Hepatocyte (in vitro differentiated cells): ENCODE results near the gene PSMF1. TPM values are rescaled to one million over a fixed set of nuclear protein-coding genes. Genes with fewer than 3 reads are reported as not detected.
A peak's percentile ranks its signal among the peaks of the same experiment; 100 is the strongest.

ENCODE experiments used
- DNase-seq: peaks from one replicate; pipeline ENCODE4 v3.0.0-alpha.2; 2016; ENCODE audit warnings: low spot score
- H2AFZ ChIP-seq: fragments of 200-600 bp; sonication (generic); 2 replicates; pipeline ENCODE4 v1.6.0; 2016; ENCODE audit warnings: antibody characterized with exemption, mild to moderate bottlenecking
- H3K27ac ChIP-seq: fragments of 200-600 bp; sonication (generic); 2 replicates; pipeline ENCODE4 v1.5.1; 2016; ENCODE audit warnings: mild to moderate bottlenecking
- H3K27me3 ChIP-seq: fragments of 200-600 bp; sonication (generic); 2 replicates; pipeline ENCODE4 v1.6.1; 2016
- H3K36me3 ChIP-seq: fragments of 200-600 bp; sonication (generic); replicated peaks from 2 replicates; pipeline ENCODE4 v1.5.1; 2016; ENCODE audit warnings: low read depth; ENCODE audit not compliant: insufficient read depth
- H3K4me1 ChIP-seq: fragments of 200-600 bp; sonication (generic); 2 replicates; pipeline ENCODE4 v1.5.1; 2016; ENCODE audit warnings: mild to moderate bottlenecking, moderate library complexity; ENCODE audit not compliant: insufficient read depth
- H3K4me2 ChIP-seq: fragments of 200-600 bp; sonication (generic); 2 replicates; pipeline ENCODE4 v1.6.0; 2016
- H3K4me3 ChIP-seq: fragments of 200-600 bp; sonication (generic); 2 replicates; pipeline ENCODE4 v1.5.1; 2016; ENCODE audit warnings: mild to moderate bottlenecking
- H3K79me2 ChIP-seq: fragments of 200-600 bp; sonication (generic); 2 replicates; pipeline ENCODE4 v1.6.0; 2017; ENCODE audit warnings: mild to moderate bottlenecking
- H3K9me2 ChIP-seq: fragments of 200-600 bp; sonication (generic); replicated peaks from 2 replicates; pipeline ENCODE4 v1.6.0; 2017; ENCODE audit warnings: mild to moderate bottlenecking; ENCODE audit not compliant: insufficient read depth
- H3K9me3 ChIP-seq: fragments of 200-600 bp; sonication (generic); 2 replicates; pipeline ENCODE4 v1.5.1; 2016; ENCODE audit warnings: low read depth, mild to moderate bottlenecking
- H4K20me1 ChIP-seq: fragments of 200-600 bp; sonication (generic); 2 replicates; pipeline ENCODE4 v1.6.0; 2016; ENCODE audit warnings: mild to moderate bottlenecking; ENCODE audit not compliant: insufficient read depth, poor library complexity, severe bottlenecking
- EZH2 ChIP-seq: fragments of 200-600 bp; sonication (generic); IDR thresholded peaks from 2 replicates; pipeline ENCODE4 v1.6.1; 2016; ENCODE audit warnings: antibody characterized with exemption, mild to moderate bottlenecking, borderline replicate concordance
- EZH2phosphoT487 ChIP-seq: fragments of 200-600 bp; sonication (generic); IDR thresholded peaks from one replicate; pipeline ENCODE4 v1.6.1; 2018; ENCODE audit warnings: antibody characterized with exemption, mild to moderate bottlenecking, low read depth, moderate library complexity; ENCODE audit not compliant: unreplicated experiment, severe bottlenecking
- WGBS: methylation state at CpG from one replicate; pipeline ENCODE4 v1.1.6; 2016; ENCODE audit warnings: low lambda C conversion rate; ENCODE audit errors: missing lambda C conversion rate; 5-methylcytosine and 5-hydroxymethylcytosine counted together
- polyA plus RNA-seq: library from polyadenylated mRNA; unstranded; fragments of >200 nt; fragmentation: Nextera tagmentation; extraction: Ambion mirVana; gene quantifications from 2 replicates; pipeline ENCODE4 v1.2.1, GENCODE V29; 2016
- total RNA-seq: library from RNA; depleted of rRNA; stranded (reverse); fragments of >200 nt; gene quantifications from 2 replicates; pipeline ENCODE4 v1.2.3, GENCODE V29; 2014
- TF ChIP-seq, protein P1 (sequence below): fragments of 200-600 bp; sonication (generic); IDR thresholded peaks from 2 replicates; pipeline ENCODE4 v1.5.1; 2016; ENCODE audit warnings: antibody characterized with exemption, mild to moderate bottlenecking; ENCODE audit not compliant: poor library complexity

PSMF1 gene
- total and polyA plus RNA-seq, 2 experiments from 2014 or later: 97.3 to 126 TPM

DNA sequence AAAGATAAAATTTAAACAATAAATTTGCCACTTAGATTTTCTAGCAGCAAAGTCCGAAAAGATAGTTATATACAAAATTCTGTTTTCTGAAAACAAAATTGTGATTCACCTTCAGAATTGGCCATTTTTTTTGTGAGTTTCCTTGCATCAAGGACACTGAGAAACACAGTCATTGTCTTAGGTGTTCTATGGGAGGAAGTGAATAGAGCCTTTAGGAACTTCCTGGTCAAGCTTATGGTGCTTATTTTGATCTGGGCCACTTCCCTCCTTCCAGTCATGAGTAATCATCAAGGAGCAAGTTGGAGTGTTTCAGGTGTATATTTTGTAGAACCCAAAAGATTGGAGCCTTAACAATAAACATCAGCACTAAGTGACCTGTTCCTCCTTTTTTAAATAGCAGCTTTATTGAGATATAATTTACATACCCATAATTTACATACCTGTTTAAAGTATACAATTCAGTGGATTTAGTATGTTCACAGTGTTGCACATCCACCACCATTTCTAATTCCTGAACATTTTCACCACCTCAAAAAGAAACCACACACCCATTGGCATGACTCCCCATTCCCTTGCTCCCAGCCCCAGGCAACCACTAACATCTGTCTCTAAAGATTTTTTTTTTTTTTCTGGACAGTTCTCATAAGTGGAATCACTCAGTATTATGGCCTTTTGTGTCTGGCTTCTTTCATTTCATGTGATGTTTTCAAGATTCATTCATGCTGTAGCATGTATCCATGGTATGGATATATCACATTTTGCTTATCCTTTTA lies 48.7 kb downstream of the PSMF1 start:
- Histone ChIP-seq H3K27me3 (no peaks in the 10 kb centered on the region), H3K4me3 (no peak overlapping the region), H2AFZ (no peak overlapping the region), H3K36me3 (no peaks in the 10 kb centered on the region), H3K9me3 (no peaks in the 10 kb centered on the region), H3K27ac (no peak overlapping the region), H4K20me1 (peaks cover 3% of the 10 kb centered on the region), H3K79me2 (no peaks in the 10 kb centered on the region), H3K4me2 (no peak overlapping the region), H3K9me2 (no peaks in the 10 kb centered on the region), H3K4me1 (no peaks in the 10 kb centered on the region)
- WGBS: 91% methylated on average over 1 of the region's 1 CpG
- DNase-seq: no peak
- TF ChIP-seq, protein P1, sequence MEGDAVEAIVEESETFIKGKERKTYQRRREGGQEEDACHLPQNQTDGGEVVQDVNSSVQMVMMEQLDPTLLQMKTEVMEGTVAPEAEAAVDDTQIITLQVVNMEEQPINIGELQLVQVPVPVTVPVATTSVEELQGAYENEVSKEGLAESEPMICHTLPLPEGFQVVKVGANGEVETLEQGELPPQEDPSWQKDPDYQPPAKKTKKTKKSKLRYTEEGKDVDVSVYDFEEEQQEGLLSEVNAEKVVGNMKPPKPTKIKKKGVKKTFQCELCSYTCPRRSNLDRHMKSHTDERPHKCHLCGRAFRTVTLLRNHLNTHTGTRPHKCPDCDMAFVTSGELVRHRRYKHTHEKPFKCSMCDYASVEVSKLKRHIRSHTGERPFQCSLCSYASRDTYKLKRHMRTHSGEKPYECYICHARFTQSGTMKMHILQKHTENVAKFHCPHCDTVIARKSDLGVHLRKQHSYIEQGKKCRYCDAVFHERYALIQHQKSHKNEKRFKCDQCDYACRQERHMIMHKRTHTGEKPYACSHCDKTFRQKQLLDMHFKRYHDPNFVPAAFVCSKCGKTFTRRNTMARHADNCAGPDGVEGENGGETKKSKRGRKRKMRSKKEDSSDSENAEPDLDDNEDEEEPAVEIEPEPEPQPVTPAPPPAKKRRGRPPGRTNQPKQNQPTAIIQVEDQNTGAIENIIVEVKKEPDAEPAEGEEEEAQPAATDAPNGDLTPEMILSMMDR: no peak
- TF ChIP-seq EZH2 (no peak), EZH2phosphoT487 (no peak)

DNA sequence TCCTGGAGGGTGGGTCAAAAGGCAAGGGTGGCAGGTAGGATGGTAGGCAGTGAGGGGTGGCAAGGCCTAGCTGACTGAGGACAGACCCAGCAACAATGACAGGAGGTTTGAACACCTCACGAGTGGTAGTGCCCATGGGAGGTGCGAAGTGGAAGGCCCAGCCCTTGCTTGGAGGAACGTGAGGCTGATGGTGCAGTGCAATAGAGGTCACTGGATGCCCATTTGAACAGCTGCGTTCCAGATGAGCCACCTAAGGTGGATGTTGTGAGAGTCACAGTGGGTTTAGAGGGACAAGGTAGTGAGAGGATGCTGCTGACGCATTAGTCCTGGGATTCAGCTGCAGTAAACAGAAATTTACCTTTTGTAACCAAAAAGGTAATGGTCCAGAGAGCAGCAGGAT lies 50.8 kb downstream of the PSMF1 start:
- no peak for DNase-seq
- H3K27ac ChIP-seq: no peak overlapping the region
- no peaks in the 10 kb centered on the region for H3K9me3 ChIP-seq
- 93% methylated on average over 5 of the region's 5 CpGs for WGBS
- H4K20me1 ChIP-seq: no peaks in the 10 kb centered on the region
- H3K9me2 ChIP-seq: no peaks in the 10 kb centered on the region
- H3K4me1 ChIP-seq: no peaks in the 10 kb centered on the region
- no peaks in the 10 kb centered on the region for H3K36me3 ChIP-seq
- H3K79me2 ChIP-seq: no peaks in the 10 kb centered on the region
- no peak overlapping the region for H3K4me3 ChIP-seq
- no peak overlapping the region for H2AFZ ChIP-seq
- TF ChIP-seq, protein P1: no peak
- TF ChIP-seq EZH2 (no peak), EZH2phosphoT487 (no peak)
- no peaks in the 10 kb centered on the region for H3K27me3 ChIP-seq
- H3K4me2 ChIP-seq: no peak overlapping the region

DNA sequence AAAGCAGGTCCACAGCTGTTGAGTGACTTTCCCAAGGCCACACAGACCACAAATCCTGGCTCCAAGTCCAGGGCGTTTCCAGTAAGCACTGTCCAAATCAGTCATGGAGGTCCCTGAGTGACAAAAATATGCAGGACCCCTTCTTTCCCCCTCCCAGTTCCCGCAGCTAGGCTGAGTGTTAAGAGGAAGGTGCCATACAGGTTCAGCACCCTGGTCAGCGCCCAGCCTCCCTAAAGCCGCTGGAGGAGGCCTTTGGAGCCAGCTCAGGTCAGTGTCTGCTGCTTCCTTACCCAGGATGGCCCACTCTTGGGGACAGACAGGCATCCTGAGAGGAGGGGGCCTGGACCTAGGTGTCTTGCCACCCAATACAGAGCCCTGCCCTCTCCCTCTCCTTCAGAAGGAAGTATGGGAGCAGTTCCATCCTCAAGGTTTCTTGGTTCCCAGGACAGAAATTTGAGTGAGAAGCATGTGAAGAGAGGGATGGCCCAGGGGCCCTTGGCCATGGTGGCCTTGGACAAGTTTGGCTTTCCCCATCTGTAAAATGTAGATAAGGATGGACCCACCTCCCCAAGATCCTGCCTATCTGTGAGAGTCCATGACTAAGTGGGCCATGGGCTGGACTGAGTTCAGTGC lies 53.2 kb downstream of the PSMF1 start:
- H3K4me1 ChIP-seq: no peaks in the 10 kb centered on the region
- no peaks in the 10 kb centered on the region for H4K20me1 ChIP-seq
- no peaks in the 10 kb centered on the region for H3K9me2 ChIP-seq
- no peaks in the 10 kb centered on the region for H3K36me3 ChIP-seq
- TF ChIP-seq EZH2: no peak
- 55% methylated on average over 4 of the region's 4 CpGs for WGBS
- no peak overlapping the region for H3K27ac ChIP-seq
- no peaks in the 10 kb centered on the region for H3K79me2 ChIP-seq
- H2AFZ ChIP-seq: no peak overlapping the region
- H3K4me3 ChIP-seq: no peak overlapping the region
- no peaks in the 10 kb centered on the region for H3K27me3 ChIP-seq
- H3K9me3 ChIP-seq: no peaks in the 10 kb centered on the region
- H3K4me2 ChIP-seq: no peak overlapping the region
- DNase-seq: peak; percentile 79

DNA sequence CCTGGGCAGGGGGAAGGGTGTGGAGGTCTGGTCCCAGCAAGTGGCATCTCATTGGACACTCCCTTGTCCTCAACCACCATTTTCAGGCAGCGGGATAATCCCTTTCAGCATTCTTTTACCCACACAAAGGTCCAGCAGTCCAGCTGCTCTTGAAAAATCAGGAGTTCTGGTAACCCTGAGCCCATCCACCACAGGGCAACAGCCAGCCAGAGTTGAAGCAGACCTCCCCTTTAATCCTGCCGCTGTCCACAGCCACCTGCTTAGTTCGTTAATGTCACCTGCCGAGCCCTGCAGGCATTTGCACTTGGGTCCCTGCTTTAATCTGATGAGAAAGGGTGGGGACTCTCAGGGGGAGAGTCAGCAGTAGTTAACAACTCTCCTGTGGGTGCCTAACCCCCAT lies 55.3 kb downstream of the PSMF1 start:
- Histone ChIP-seq H3K36me3 (no peaks in the 10 kb centered on the region), H3K4me2 (no peak overlapping the region), H3K79me2 (no peaks in the 10 kb centered on the region), H3K27me3 (no peaks in the 10 kb centered on the region), H3K4me1 (no peaks in the 10 kb centered on the region), H3K9me2 (no peaks in the 10 kb centered on the region), H4K20me1 (no peaks in the 10 kb centered on the region), H2AFZ (no peak overlapping the region), H3K4me3 (no peak overlapping the region), H3K9me3 (no peaks in the 10 kb centered on the region), H3K27ac (no peak overlapping the region)
- 69% methylated on average over 4 of the region's 4 CpGs for WGBS
- DNase-seq: no peak
- no peak for TF ChIP-seq EZH2
- TF ChIP-seq EZH2phosphoT487: no peak
- TF ChIP-seq, protein P1: no peak
